ENCODE measurements around the gene DMRT2.

DMRT2 gene

GRCh38 chr9:1077616-1078015 is 27.5 kb downstream of the DMRT2 start:
- no peaks in the 10 kb centered on the region for H3K79me2 ChIP-seq (ENCODE audit: insufficient read depth, low read length)
- no peaks in the 10 kb centered on the region for H4K20me1 ChIP-seq (ENCODE audit: insufficient read depth, low read length)
- H3K9me3 ChIP-seq (ENCODE audit: insufficient read depth, low read length, severe bottlenecking): no peaks in the 10 kb centered on the region
- no peak overlapping the region for H3K27ac ChIP-seq (ENCODE audit: low read length)
- no peak overlapping the region for H3K9ac ChIP-seq (ENCODE audit: low read depth, low read length)
- H3K4me3 ChIP-seq (ENCODE audit: low read depth in 1 of 2, low read length in 2 of 2): no peak overlapping the region
- no peaks in the 10 kb centered on the region for H3K4me1 ChIP-seq (ENCODE audit: insufficient read depth, low read length)
- no peak for DNase-seq
- H2AFZ ChIP-seq (ENCODE audit: low read depth, low read length): no peak overlapping the region
- no peak for ATAC-seq (ENCODE audit: insufficient read depth, low read depth)
- TF ChIP-seq EZH2 (IDR thresholded peaks at IDR 0.05; ENCODE audit: borderline replicate concordance, low read depth, low read length, severe bottlenecking) (no peak), CTCF (IDR thresholded peaks at IDR 0.05; ENCODE audit: borderline replicate concordance, extremely low read depth, low read length, poor library complexity, severe bottlenecking) (no peak)
- H3K4me2 ChIP-seq (ENCODE audit: insufficient read depth, low read length): no peak overlapping the region
- peaks cover 5% of the 10 kb centered on the region for H3K27me3 ChIP-seq (ENCODE audit: insufficient read depth, low read length, poor library complexity)
- no peaks in the 10 kb centered on the region for H3K36me3 ChIP-seq (ENCODE audit: insufficient read depth, low read length)

- DNase-seq (no peak), ATAC-seq (ENCODE audit: insufficient read depth, low read depth) (no peak)
- Histone ChIP-seq H3K36me3 (ENCODE audit: insufficient read depth, low read length) (no peaks in the 10 kb centered on the region), H3K27ac (ENCODE audit: low read length) (no peak overlapping the region), H3K9me3 (ENCODE audit: insufficient read depth, low read length, severe bottlenecking) (no peaks in the 10 kb centered on the region), H4K20me1 (ENCODE audit: insufficient read depth, low read length) (no peaks in the 10 kb centered on the region), H3K4me2 (ENCODE audit: insufficient read depth, low read length) (no peak overlapping the region), H3K79me2 (ENCODE audit: insufficient read depth, low read length) (no peaks in the 10 kb centered on the region), H3K9ac (ENCODE audit: low read depth, low read length) (no peak overlapping the region), H3K27me3 (ENCODE audit: insufficient read depth, low read length, poor library complexity) (peaks cover 3% of the 10 kb centered on the region), H3K4me3 (ENCODE audit: low read depth in 1 of 2, low read length in 2 of 2) (no peak overlapping the region), H3K4me1 (ENCODE audit: insufficient read depth, low read length) (no peaks in the 10 kb centered on the region), H2AFZ (ENCODE audit: low read depth, low read length) (no peak overlapping the region)
- TF ChIP-seq CTCF (IDR thresholded peaks at IDR 0.05; ENCODE audit: borderline replicate concordance, extremely low read depth, low read length, poor library complexity, severe bottlenecking): no peak
Measured at GRCh38 chr9:1083325-1083913, 33.3 kb downstream of the DMRT2 start.

- Histone ChIP-seq H3K36me3 (ENCODE audit: insufficient read depth, low read length) (no peaks in the 10 kb centered on the region), H3K9ac (ENCODE audit: low read depth, low read length) (no peak overlapping the region), H3K4me2 (ENCODE audit: insufficient read depth, low read length) (no peak overlapping the region), H2AFZ (ENCODE audit: low read depth, low read length) (no peak overlapping the region), H3K27ac (ENCODE audit: low read length) (no peak overlapping the region), H3K79me2 (ENCODE audit: insufficient read depth, low read length) (no peaks in the 10 kb centered on the region), H3K9me3 (ENCODE audit: insufficient read depth, low read length, severe bottlenecking) (no peaks in the 10 kb centered on the region), H3K27me3 (ENCODE audit: insufficient read depth, low read length, poor library complexity) (peaks cover 3% of the 10 kb centered on the region), H3K4me1 (ENCODE audit: insufficient read depth, low read length) (no peaks in the 10 kb centered on the region), H4K20me1 (ENCODE audit: insufficient read depth, low read length) (no peaks in the 10 kb centered on the region), H3K4me3 (ENCODE audit: low read depth in 1 of 2, low read length in 2 of 2) (no peak overlapping the region)
- TF ChIP-seq EZH2 (IDR thresholded peaks at IDR 0.05; ENCODE audit: borderline replicate concordance, low read depth, low read length, severe bottlenecking) (no peak), CTCF (IDR thresholded peaks at IDR 0.05; ENCODE audit: borderline replicate concordance, extremely low read depth, low read length, poor library complexity, severe bottlenecking) (no peak)
- ATAC-seq (ENCODE audit: insufficient read depth, low read depth) (no peak), DNase-seq (no peak)
Measured at GRCh38 chr9:1085086-1085485, 34.9 kb downstream of the DMRT2 start.

GRCh38 chr9:1086517-1086916 is 36.4 kb downstream of the DMRT2 start:
- no peak overlapping the region for H3K4me3 ChIP-seq (ENCODE audit: low read depth in 1 of 2, low read length in 2 of 2)
- H3K4me1 ChIP-seq (ENCODE audit: insufficient read depth, low read length): no peaks in the 10 kb centered on the region
- no peaks in the 10 kb centered on the region for H3K9me3 ChIP-seq (ENCODE audit: insufficient read depth, low read length, severe bottlenecking)
- H4K20me1 ChIP-seq (ENCODE audit: insufficient read depth, low read length): no peaks in the 10 kb centered on the region
- no peak for DNase-seq
- H3K36me3 ChIP-seq (ENCODE audit: insufficient read depth, low read length): no peaks in the 10 kb centered on the region
- no peak overlapping the region for H3K27ac ChIP-seq (ENCODE audit: low read length)
- H3K4me2 ChIP-seq (ENCODE audit: insufficient read depth, low read length): no peak overlapping the region
- H2AFZ ChIP-seq (ENCODE audit: low read depth, low read length): no peak overlapping the region
- no peak for TF ChIP-seq EZH2 (IDR thresholded peaks at IDR 0.05; ENCODE audit: borderline replicate concordance, low read depth, low read length, severe bottlenecking)
- H3K9ac ChIP-seq (ENCODE audit: low read depth, low read length): no peak overlapping the region
- ATAC-seq (ENCODE audit: insufficient read depth, low read depth): no peak
- no peaks in the 10 kb centered on the region for H3K79me2 ChIP-seq (ENCODE audit: insufficient read depth, low read length)
- peaks cover 3% of the 10 kb centered on the region for H3K27me3 ChIP-seq (ENCODE audit: insufficient read depth, low read length, poor library complexity)

All from DND-41 (cell line).